Mesenteric fat pad (tissue), 1 donor: ENCODE results near the gene CFP. TPM values are rescaled to one million over a fixed set of nuclear protein-coding genes. Genes with fewer than 3 reads are reported as not detected.

Experiments
- DNase-seq: peaks from one replicate; pipeline ENCODE4 v3.0.0-alpha.2; 2020; ENCODE audit warnings: low spot score
- total RNA-seq: library from RNA; stranded (reverse); fragmentation: NEBNext Ultra II Directional; extraction: Animal tissue kit (Norgen Biotek cat#: 25700); gene quantifications from one replicate; pipeline ENCODE4 v1.2.1, GENCODE V29; 2021
- donor health status: DM: yes; HTN: yes; CAD: no.

Gene CFP
- total RNA-seq, 1 donor from 2014 or later, result 11.8 TPM

GRCh38 chrX:47638816-47639215, 9.1 kb upstream of the CFP start:
- no peak for DNase-seq

- no peak for DNase-seq
Measured at GRCh38 chrX:47637546-47638195, 7.9 kb upstream of the CFP start.

- DNase-seq, result no peak
Measured at GRCh38 chrX:47634871-47635575, 5.3 kb upstream of the CFP start.

GRCh38 chrX:47633689-47634590, 4.2 kb upstream of the CFP start:
- no peak for DNase-seq

- no peak for DNase-seq
Measured at GRCh38 chrX:47632666-47633065, 2.9 kb upstream of the CFP start.

DNA sequence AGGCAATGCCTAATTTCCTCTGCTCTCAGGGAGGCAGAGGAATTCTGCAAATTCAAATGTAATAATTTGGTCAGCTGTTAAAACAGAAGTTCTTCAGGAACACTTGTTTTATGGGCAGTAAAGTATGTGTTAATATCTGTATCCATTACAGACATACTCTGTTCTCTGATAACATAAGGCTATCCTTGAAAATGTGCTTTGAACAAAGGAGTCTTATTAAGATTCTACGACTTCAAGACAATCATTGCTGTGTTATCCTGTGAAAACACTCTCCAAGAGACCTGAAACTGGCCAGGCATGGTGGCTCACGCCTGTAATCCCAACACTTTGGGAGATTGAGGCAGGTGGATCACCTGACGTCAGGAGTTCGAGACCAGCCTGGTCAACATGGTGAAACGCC, 1.9 kb upstream of the CFP start:
- no peak for DNase-seq

GRCh38 chrX:47628982-47629381, 748 bp downstream of the CFP start:
- DNase-seq, result no peak

DNA sequence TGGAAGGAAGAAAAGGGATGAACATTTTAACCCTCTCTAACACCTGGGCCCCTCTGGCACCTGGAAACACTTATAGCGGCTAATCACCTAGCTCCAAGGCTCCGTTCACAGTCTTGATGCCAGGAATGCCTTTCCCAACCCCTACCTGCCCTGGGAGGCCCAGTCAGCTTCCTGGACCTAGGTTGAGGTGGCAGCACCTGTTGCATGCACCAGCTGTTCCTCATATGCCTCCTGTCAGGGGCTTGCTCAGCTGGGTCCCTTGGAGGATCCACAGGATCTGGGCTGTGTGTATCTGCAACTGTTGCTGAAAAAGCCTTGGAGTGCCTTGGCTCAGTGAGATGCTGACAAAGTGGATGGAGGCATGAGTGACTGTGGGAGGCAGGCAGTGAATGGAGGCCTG, 4.4 kb downstream of the CFP start:
- no peak for DNase-seq

GRCh38 chrX:47623540-47624027, 6.1 kb downstream of the CFP start:
- no peak for DNase-seq

- DNase-seq, result peak; percentile 43
Measured at GRCh38 chrX:47621851-47622250, 7.9 kb downstream of the CFP start.

DNA sequence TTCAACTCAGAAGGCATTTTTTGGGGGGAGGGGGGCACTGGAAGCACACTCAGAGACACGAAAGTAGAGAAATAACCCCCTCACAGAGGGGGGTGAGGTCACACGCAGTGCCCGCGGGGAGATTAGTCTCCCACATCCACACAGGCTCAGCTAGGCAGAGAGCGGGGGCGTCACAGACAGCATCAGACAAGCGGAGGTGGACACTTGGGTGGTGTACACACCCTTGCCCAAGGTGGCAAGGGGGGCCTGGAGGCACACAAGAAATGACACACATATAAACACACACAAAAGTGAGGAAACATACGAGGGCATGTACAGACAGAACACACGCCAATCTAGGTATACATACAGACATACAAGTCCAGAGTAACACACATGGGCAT, 9.4 kb downstream of the CFP start:
- peak; percentile 57 for DNase-seq

DNA sequence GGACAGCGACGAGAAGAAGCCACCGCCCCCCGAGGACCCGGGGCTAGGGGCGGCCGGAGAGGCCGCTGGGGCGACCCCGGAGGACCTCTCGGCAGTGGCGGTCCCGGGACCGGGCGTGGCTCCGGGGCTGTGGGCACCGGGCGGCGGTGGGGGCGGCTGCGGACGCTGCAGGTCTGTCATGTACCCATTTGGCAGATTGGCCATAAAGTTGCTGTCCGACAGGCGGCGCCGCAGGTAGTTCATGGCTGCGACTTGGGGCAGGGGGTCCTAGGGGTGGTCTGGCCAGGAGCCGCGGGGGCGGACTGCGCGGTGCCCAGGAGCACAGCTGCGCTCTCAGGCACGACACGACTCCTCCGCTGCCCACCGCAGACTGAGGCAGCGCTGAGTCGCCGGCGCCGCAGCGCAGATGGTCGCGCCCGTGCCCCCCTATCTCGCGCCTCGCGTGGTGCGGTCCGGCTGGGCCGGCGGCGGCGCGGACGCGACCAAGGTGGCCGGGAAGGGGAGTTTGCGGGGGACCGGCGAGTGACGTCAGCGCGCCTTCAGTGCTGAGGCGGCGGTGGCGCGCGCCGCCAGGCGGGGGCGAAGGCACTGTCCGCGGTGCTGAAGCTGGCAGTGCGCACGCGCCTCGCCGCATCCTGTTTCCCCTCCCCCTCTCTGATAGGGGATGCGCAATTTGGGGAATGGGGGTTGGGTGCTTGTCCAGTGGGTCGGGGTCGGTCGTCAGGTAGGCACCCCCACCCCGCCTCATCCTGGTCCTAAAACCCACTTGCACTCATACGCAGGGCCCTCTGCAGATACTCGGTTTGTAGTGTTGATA, 10.0 kb downstream of the CFP start, which contains the start of gene SYN1:
Gene SYN1, minus strand, starts transcription at position 372 of the 817 bp plus-strand sequence. Its CDS starts 129 bp downstream, at position 243.
- DNase-seq, result peak; percentile 91

GRCh38 chrX:47618923-47619485, 10.7 kb downstream of the CFP start:
- DNase-seq, result peak; percentile 81

DNA sequence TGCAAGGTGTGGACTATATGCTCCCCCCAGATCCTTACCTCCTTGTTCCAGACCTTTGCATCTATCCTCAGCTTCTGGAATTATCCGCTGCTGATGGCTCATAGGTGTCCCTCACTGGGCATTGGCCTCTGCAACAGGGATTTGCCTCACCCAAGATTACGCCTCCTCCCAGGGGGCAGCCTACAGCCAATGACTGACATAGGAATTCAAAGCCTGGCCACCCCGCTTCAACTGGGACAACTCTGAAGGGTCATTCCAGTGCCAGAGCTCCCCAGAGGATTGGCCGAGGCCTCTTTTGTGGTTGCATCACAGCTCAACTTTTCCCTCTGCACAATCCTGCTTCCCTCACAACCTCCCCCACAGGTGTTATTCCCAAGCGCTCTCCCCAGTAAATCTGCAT, 15.1 kb downstream of the CFP start:
- peak; percentile 81 for DNase-seq

DNA sequence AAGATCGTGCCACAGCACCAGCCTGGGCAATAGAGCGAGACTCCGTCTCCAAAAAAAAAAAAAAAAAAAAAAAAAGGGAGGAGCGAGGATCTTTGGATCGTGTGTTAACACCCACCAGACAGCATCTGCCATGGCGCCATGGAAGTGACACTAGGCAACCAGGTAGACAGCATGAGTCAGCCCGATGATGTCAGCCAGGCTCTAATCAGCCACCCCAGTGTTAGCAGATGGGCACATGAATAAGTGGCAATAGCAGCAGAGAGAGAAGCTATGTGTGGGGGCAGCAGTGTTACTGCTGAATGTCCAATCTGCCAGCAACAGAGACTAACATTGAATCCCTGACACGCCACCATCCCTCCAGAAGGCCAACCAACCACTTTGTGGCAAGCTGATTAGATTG, 16.6 kb downstream of the CFP start:
- peak; percentile 28 for DNase-seq

DNA sequence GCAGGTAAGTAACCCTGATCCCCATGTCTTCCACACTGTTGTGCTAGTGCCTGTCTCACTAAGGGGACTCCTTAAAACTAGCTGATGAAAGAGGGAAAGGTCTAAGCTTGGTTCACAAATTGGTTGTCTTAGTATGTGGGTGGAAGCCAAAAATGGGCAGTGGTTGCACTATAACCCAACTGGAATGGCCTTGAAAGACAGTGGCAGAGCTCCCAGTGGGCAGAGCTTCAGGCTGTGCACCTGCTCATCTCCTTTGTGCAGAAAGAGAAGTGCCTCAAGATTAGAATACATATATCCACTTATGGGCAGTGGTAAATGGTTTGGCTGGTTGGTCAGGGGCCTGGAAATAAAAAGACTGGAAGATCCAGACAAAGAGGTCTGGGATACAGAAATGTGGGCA, 17.3 kb downstream of the CFP start:
- DNase-seq, result no peak

DNA sequence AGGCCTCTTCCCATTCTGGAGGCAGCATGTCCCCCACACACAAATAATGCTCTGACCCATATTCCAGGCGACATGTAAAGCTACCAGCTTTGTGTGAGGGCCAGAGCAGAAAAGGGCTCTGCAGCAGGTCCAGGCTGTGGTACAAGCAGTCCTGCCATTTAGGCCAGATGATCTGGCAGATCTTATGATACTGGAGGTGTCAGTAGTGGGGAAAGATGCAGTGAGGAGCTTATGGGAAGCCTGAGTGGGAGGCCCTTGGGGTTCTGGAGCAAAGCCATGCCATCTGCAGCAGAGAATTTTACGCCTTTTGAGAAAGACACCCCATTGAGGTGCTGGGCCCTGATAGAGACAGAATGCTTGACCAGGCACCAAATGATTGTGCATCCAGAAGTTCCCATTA, 17.8 kb downstream of the CFP start:
- DNase-seq, result peak; percentile 20

- DNase-seq, result no peak
Measured at GRCh38 chrX:47611489-47611888, 18.2 kb downstream of the CFP start.

- no peak for DNase-seq
Measured at GRCh38 chrX:47610511-47610910, 19.2 kb downstream of the CFP start.

DNA sequence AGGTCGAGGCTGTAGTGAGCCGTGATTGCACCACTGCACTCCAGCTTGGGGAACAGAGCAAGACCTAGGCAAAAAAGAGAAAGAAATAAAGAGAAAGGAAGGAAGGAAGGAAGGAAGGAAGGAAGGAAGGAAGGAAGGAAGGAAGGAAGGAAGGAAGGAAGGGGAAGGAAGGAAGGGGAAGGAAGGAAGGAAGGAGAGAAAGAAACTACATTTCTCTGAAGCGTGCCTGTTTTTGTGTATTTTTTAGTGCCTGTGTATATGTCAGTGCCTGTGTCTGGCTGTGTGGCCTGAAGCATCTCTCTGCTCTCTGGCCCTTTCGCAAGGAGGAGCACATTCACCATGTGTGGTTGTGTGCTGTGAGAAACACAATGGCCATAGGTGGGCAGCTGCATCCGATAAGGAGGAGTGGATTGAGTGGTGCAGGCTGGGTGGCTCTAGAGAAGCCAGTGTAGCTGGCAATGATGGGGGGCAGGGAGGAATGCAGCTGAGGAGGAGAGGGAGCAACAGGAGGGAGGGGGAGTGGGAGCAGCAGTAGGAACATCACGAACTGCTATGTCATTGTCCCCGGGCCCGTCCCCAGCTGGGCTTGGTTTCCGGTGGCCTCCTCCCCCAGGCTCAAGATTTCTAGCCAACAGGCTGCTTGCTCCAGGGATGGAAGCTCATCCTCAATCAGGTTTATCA, 21.5 kb downstream of the CFP start:
- DNase-seq, result no peak
